NT2/D1 (cell line): ENCODE data around the gene LARP6.
"Not testable (repeated sequence)": the region's sequence is repeated elsewhere in the genome, so short reads cannot be mapped to it uniquely, and the experiment has no call there.

ENCODE experiments used
- DNase-seq: peaks from one replicate; pipeline ENCODE4 v3.0.0-alpha.2; 2011; ENCODE audit warnings: low read depth, low spot score
- H3K27me3 ChIP-seq: 2 replicates; pipeline ENCODE4 v1.6.0; 2011; ENCODE audit warnings: mild to moderate bottlenecking; ENCODE audit not compliant: insufficient read length, insufficient read depth
- H3K36me3 ChIP-seq: 2 replicates; pipeline ENCODE4 v1.6.1; 2011; ENCODE audit warnings: mild to moderate bottlenecking, low read length, mixed read lengths; ENCODE audit not compliant: insufficient read depth, insufficient read length
- H3K4me1 ChIP-seq: 2 replicates; pipeline ENCODE4 v1.5.1; 2011; ENCODE audit not compliant: insufficient read depth, insufficient read length
- H3K4me3 ChIP-seq: 2 replicates; pipeline ENCODE4 v1.5.1; 2011; ENCODE audit warnings: low read depth; ENCODE audit not compliant: insufficient read length
- H3K9ac ChIP-seq: 2 replicates; pipeline ENCODE4 v1.6.0; 2011; ENCODE audit warnings: low read depth; ENCODE audit not compliant: insufficient read length
- H3K9me3 ChIP-seq: 2 replicates; pipeline ENCODE4 v1.5.1; 2011; ENCODE audit warnings: mild to moderate bottlenecking, low read length; ENCODE audit not compliant: insufficient read depth
- SUZ12 ChIP-seq: IDR thresholded peaks from 2 replicates; pipeline ENCODE4 v1.6.1; 2011; ENCODE audit not compliant: insufficient read length, insufficient read depth; ENCODE audit errors: extremely low read depth
- YY1 ChIP-seq: IDR thresholded peaks from 2 replicates; pipeline ENCODE4 v1.6.1; 2011; ENCODE audit not compliant: insufficient read length, insufficient read depth
- ZNF274 ChIP-seq: IDR thresholded peaks from 2 replicates; pipeline ENCODE4 v1.6.1; 2011; ENCODE audit warnings: mild to moderate bottlenecking, low read depth, low read length

Gene LARP6

DNA sequence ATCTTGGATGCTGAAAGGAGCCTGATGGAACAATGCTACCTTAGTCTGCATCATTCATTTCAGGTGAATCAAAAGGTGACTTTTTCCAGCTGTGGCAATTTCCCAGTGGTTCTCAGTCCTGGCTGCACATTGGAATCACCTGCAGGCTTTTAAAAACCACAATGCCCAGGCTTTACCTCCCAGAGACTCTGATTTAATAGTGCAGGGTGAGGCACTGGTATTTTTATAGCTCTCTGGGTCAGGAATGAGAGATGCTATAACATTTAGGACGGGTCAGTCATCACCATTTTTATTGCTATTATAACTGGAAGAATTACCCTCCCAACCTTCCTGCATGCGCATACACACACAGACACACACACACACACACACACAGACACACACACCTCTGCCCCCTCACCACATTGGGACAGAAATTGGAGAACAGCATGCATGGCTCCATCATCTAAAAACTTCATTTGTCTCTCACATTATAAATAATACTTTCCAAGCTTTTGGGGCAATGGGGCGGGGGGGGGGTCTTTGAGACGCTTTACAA is 41.1 kb downstream of the LARP6 start:
- Histone ChIP-seq H3K27me3 (no peaks in the 10 kb centered on the region), H3K9me3 (no peaks in the 10 kb centered on the region), H3K4me1 (no peaks in the 10 kb centered on the region), H3K4me3 (no peak overlapping the region), H3K36me3 (no peaks in the 10 kb centered on the region), H3K9ac (no peak overlapping the region)
- DNase-seq = no peak
- TF ChIP-seq SUZ12 (no peak), ZNF274 (no peak), YY1 (no peak)

DNA sequence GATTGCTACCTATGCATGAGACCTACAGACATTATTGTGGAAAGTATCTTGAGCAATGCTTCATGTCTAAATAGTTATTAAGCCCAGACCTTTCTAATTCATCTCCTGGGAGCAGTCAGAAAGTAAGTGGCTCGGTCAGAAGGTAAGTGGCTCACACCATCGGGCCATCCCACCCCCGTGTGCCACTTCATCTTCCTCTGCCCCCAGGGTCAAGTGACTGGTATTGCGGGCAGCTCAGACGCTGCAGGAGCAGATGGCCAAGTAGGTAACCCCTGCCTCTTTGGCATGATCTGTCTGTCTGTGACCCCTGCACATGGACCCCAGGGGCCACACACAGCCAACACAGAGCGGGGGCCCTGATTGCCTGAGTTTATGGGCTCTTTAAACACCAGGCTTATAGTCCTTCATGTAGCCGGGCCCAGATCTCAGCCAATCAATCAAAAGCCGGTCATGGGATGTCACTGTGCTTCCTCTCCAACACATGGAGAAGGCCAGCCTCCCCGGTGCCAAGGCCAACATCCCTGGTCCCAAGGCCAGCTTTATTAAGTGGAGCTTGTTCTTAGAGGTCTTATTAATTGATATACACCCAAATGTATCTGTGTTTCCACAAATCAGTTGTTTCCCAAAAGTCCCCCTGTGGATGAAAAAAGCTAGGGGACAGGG is 42.9 kb downstream of the LARP6 start:
- no peaks in the 10 kb centered on the region for H3K9me3 ChIP-seq
- H3K9ac ChIP-seq = no peak overlapping the region
- no peaks in the 10 kb centered on the region for H3K27me3 ChIP-seq
- H3K4me1 ChIP-seq = no peaks in the 10 kb centered on the region
- no peak for DNase-seq
- H3K36me3 ChIP-seq = no peaks in the 10 kb centered on the region
- H3K4me3 ChIP-seq = no peak overlapping the region
- no peak for TF ChIP-seq SUZ12
- no peak for TF ChIP-seq ZNF274
- TF ChIP-seq YY1 = no peak

DNA sequence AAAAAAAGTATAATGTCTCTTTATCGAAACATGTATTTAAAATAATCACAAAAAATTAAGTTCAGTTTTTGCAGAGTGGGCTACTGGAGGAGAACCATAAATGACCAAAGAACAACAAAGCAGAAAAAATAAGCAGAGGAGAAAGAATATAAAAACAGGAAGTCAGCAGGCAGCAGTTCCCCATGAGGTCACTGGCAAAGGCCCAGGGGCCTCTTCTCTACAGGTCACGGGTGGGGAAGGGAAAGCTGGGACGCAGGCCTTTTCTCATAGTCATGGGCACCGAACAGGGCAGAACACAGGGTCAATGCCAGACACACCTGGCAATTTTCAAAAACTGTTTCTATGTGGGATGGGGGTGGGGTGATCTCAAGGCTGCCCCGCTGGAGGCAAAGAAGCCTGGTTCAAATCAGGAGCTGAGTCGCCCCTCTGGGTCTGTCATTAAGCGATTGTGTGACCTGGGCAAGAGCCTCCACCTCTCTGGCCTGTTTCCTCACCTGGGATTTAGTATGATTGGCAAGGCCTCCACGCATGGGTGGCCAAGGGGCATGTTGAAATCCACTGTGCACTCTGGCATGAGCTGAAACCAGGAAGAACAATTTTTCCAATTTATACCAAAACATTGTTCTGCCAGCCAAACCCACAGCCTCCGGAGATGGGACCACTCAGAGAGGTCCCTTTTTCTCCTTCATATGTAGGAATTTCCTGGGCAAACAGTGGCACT is 46.8 kb downstream of the LARP6 start:
- no peak for TF ChIP-seq ZNF274
- TF ChIP-seq SUZ12 = no peak
- TF ChIP-seq YY1 = no peak
- H3K9me3 ChIP-seq = no peaks in the 10 kb centered on the region
- H3K4me3 ChIP-seq = no peak overlapping the region
- DNase-seq = no peak
- no peaks in the 10 kb centered on the region for H3K27me3 ChIP-seq
- no peaks in the 10 kb centered on the region for H3K4me1 ChIP-seq
- no peak overlapping the region for H3K9ac ChIP-seq
- no peaks in the 10 kb centered on the region for H3K36me3 ChIP-seq

DNA sequence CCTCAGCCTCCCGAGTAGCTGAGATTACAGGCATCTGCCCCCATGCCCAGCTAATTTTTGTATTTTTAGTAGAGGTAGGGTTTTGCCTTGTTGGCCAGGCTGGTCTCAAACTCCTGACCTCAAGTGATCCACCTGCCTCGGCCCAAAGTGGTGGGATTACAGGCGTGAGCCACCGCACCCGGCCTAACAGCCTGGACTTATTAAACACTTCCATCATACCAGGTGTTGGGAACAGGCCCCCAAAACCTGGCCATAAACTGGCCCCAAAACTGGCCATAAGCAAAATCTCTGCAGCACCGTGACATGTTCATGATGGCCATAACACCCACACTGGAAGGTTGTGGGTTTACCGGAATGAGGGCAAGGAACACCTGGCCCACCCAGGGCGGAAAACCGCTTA is 49.6 kb downstream of the LARP6 start:
- not testable (repeated sequence) for H3K36me3 ChIP-seq, H3K27me3 ChIP-seq, H3K4me1 ChIP-seq, H3K4me3 ChIP-seq, H3K9ac ChIP-seq, DNase-seq, H3K9me3 ChIP-seq

DNA sequence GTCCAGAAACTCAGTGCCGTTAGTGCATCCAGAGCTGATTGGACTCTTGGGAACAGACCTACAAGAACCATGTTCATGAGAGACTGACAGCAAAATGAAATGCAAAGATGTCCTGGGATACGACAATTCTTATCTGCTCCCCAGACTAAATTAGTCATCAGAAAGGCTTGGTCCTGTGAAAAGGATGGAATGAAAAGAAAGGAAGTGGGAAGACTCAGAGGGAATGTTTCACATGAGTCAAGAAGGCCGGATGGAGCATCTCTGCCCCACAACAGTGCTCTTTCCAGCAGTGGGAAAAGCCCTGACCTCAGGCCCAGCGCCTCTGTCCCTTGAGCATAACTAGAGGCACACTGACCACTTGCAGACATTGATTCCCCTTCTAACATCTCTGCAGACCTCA is 51.3 kb downstream of the LARP6 start:
- no peaks in the 10 kb centered on the region for H3K36me3 ChIP-seq
- H3K4me3 ChIP-seq = no peak overlapping the region
- no peaks in the 10 kb centered on the region for H3K4me1 ChIP-seq
- no peak for TF ChIP-seq YY1
- TF ChIP-seq SUZ12 = no peak
- TF ChIP-seq ZNF274 = no peak
- H3K27me3 ChIP-seq = no peaks in the 10 kb centered on the region
- DNase-seq = no peak
- no peaks in the 10 kb centered on the region for H3K9me3 ChIP-seq
- H3K9ac ChIP-seq = no peak overlapping the region

DNA sequence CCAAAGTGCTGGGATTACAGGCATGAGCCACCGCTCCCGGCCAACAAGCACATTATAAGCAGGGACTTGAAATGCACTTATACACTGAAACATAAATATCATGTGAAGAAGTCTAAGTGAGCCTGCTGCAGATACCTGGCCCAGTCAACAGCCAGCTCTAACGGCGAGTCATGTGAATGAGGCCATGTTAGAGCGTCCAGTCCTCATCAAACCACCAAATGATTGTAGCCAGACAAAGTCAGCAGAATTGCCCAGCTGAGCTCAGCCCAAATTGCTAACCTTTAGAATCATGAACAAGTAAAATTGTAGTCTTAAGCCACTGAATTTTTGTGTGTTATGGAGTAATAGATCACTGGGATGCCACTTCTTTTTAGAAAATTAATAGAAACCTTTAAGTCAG is 52.8 kb downstream of the LARP6 start:
- Histone ChIP-seq H3K4me3 (no peak overlapping the region), H3K27me3 (no peaks in the 10 kb centered on the region), H3K9ac (no peak overlapping the region), H3K9me3 (no peaks in the 10 kb centered on the region), H3K36me3 (no peaks in the 10 kb centered on the region), H3K4me1 (no peaks in the 10 kb centered on the region)
- no peak for DNase-seq
- no peak for TF ChIP-seq SUZ12
- TF ChIP-seq ZNF274 = no peak
- no peak for TF ChIP-seq YY1

DNA sequence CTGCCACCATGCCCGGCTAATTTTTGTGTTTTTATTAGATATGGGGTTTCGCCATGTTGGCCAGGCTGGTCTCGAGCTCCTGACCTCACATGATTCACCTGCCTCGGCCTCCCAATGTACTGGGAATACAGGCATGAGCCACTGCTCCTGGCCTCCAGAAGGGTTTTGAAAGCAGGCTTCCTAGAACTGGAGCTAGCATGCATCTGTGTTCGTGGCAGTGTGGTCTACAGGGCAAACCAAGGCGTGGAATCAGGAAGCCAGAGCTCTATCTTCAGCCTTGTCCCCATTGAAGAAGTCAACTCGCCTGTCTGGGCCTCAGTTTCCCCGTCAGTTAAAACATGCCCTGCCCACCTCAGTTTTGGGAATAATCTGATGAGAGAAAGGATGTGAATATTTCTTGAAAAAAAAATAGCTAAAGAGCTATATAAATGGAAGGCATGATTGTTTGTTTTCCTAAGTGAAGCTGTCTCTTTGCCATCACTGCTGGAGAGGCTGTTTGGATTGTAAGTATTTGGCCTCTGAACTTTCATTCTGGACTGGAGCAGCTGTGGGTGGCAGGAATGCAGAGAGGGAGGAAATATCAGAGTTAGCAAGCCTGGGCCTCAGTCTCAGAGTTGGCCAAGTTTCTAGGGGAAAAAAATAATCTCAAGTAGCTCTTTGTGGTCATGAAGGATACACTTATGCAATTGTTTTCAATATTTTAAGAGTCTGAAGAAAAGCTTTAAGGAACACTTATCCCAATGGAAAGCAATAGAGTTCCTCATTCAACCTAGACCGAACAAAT is 54.1 kb downstream of the LARP6 start:
- H3K4me3 ChIP-seq = no peak overlapping the region
- H3K27me3 ChIP-seq = no peaks in the 10 kb centered on the region
- H3K9ac ChIP-seq = no peak overlapping the region
- H3K36me3 ChIP-seq = no peaks in the 10 kb centered on the region
- no peak for DNase-seq
- TF ChIP-seq SUZ12 = no peak
- H3K4me1 ChIP-seq = no peaks in the 10 kb centered on the region
- no peaks in the 10 kb centered on the region for H3K9me3 ChIP-seq
